Right ventricle myocardium inferior (tissue), 1 donor: ENCODE data around the gene DDX51. TPM values are rescaled to one million over a fixed set of nuclear protein-coding genes. Genes with fewer than 3 reads are reported as not detected.
"Not testable (repeated sequence)": the region's sequence is repeated elsewhere in the genome, so short reads cannot be mapped to it uniquely, and the experiment has no call there.

Experiments
- ATAC-seq: fragments of 200-7000 bp; cut with Tn5 transposase; one replicate; pipeline ENCODE4 v1.9.1; 2020; ENCODE audit warnings: mild to moderate bottlenecking, moderate library complexity
- DNase-seq: peaks from one replicate; pipeline ENCODE4 v3.0.0; 2021; ENCODE audit errors: missing footprints
- intact Hi-C: fragments of 100-400 bp; cut with DNase I; formaldehyde crosslinking; loops from one replicate; pipeline ENCODE4 v1.11.0; 2022
- total RNA-seq: library from RNA; stranded (reverse); fragmentation: NEBNext Ultra II Directional; extraction: Animal tissue kit (Norgen Biotek cat#: 25700); gene quantifications from one replicate; pipeline ENCODE4 v1.2.1, GENCODE V29; 2021
- donor health status: DM: no; HTN: yes; CAD: no; lungs with severe emphysema.

DDX51 gene
- total RNA-seq, 1 donor from 2014 or later, result 10.4 TPM

- no peak for ATAC-seq
- DNase-seq, result no peak
- intact Hi-C loops, result no loop called here
Measured at GRCh38 chr12:132147423-132148367, 3.6 kb upstream of the DDX51 start.

GRCh38 chr12:132146772-132147422 lies 2.8 kb upstream of the DDX51 start:
- no peak for DNase-seq
- no peak for ATAC-seq
- intact Hi-C loops, result no loop called here

GRCh38 chr12:132146098-132146497 lies 2.0 kb upstream of the DDX51 start:
- intact Hi-C loops, result no loop called here
- no peak for ATAC-seq
- no peak for DNase-seq

GRCh38 chr12:132145334-132145733 lies 1.2 kb upstream of the DDX51 start:
- DNase-seq (no peak), ATAC-seq (no peak)
- intact Hi-C loops, result no loop called here

DNA sequence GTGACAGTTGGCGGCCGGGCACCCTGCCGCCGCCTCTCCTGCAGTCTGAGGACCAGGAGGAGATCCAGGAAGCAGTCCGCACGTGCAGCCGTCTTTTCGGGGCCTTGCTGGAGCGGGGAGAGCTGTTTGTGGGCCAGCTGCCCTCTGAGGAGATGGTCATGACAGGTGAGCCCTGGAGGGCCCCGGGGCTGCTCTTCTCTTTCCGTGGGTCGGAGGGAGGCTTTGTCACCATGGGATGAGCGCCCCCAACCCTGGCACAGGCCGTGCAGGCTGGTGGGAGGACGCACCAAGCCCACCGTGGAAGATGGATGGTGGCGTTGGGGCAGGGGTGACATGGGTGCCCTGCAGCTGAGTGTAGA lies 670 bp upstream of the DDX51 start:
- DNase-seq (no peak), ATAC-seq (no peak)
- intact Hi-C loops, result no loop called here

- intact Hi-C loops, result no loop called here
Measured at GRCh38 chr12:132143336-132144071, 615 bp downstream of the DDX51 start.

DNA sequence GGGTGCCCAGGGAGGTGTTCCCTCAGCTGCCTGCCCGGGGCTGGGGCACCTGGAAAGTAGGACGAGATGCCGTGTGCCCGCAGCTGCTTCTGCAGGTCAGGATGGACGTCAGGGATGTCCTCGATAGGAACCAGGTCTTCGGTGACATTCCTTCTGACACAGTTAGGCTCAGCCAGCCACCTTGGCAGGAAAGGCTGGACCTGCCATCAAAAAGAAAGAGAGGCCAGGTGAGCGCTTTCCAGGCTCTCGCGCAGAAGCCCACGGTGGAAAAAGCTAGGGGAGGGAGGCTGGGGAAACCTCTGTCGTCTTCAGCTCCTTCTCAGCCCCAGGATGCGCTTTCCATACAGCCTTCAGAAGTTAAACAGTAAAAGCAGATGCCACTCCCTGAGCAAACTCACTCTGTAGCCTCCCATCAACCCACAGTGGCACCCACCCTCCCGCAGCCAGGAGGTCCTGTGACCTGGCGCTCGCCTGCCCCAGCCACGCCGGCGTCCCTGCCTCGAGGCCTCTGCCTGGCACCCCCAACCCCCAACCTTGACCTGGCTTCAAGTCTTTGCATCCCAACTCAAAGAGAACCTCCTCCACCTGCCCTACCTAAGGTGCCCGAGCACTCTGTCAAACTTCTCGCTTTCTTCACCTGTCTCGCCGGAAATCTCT lies 1.3 kb downstream of the DDX51 start:
- ATAC-seq, result no peak
- intact Hi-C loops, result no loop called here
- no peak for DNase-seq

More at GRCh38 chr12:132143336-132144071, 615 bp downstream of the DDX51 start:
- ATAC-seq (no peak), DNase-seq (no peak)

- DNase-seq (no peak), ATAC-seq (no peak)
- intact Hi-C loops, result no loop called here
Measured at GRCh38 chr12:132141976-132142678, 2.0 kb downstream of the DDX51 start.

DNA sequence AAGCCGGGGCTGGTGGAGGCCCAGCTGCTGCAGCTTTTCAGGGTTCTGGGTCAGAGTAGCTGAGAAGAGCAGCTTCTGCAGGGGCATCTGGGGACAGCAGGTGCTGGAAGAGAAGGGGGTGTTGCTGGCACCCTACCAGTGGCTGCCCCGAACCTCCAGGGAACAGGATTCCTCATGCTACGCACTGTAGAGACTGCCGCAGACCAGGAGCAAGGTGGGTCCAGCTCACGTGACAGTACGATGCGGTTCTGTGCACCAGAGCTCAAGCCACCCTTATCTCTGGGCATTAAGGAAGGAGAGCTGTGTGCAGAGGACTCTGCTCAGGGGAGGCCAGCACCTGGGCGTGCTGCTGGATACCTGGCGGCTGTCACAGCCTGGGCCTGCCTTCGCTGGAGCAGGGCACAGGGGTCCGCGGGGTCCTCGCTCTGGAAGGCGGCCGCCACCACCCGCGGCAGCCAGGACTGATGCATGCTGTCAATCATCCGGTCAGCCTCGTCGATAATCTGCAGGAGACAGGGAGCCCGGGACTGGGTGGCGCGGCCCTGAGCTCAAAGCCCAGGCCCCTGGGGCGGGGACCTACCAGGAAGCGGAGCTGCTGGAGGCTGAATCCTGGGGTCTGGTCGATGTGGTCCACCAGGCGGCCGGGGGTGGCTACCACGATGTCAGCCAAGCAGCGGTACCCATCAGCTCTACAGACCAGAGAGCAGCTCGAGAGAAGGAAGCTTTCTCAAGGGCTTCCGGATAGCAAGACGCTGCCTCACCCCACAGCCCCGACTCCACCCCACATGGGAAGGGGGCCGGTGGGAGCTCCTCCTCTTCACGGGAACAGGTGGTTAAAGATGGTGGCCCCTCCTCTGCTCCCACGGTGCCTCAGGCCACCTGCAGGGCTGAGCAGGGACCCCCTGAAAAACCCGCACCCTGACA lies 2.9 kb downstream of the DDX51 start:
- intact Hi-C loops, result no loop called here
- no peak for DNase-seq
- ATAC-seq, result no peak

- ATAC-seq, result no peak
- intact Hi-C loops, result no loop called here
- no peak for DNase-seq
Measured at GRCh38 chr12:132140501-132140900, 3.6 kb downstream of the DDX51 start.

GRCh38 chr12:132139912-132140311 lies 4.2 kb downstream of the DDX51 start:
- intact Hi-C loops, result no loop called here
- DNase-seq (no peak), ATAC-seq (no peak)

- intact Hi-C loops, result no loop called here
- ATAC-seq (no peak), DNase-seq (no peak)
Measured at GRCh38 chr12:132138941-132139871, 4.9 kb downstream of the DDX51 start.

DNA sequence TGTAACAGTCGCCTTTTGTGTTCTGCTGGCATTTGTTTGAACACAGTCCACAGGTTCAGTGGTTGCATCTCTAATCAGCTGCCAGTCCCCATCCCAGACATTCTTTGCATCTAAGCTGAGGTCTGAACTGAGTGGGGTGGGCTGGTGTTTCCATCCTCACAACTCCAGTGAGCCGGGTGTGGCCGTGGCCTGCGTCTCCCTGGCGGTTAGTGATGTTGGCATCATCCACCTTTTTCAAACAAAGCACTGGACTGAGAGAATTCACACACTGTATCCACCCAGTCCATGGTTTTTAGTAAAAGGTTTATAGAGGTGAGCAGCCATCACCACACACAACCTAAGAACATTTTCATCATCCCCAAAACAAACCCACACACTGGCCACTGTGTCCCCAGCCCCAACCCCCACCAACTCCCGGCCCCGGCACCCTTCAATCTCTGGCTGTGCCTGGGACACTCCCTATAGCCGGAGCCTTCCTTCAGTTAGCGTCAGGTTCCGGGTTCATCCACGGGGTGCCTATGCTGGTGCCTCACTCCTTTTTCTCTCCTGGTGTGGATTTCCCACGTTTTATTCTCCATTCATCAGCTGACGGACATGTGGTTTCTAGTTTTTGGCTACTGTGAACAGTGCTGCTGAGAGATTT lies 6.5 kb downstream of the DDX51 start:
- intact Hi-C loops, result no loop called here
- DNase-seq, result no peak
- ATAC-seq, result no peak

DNA sequence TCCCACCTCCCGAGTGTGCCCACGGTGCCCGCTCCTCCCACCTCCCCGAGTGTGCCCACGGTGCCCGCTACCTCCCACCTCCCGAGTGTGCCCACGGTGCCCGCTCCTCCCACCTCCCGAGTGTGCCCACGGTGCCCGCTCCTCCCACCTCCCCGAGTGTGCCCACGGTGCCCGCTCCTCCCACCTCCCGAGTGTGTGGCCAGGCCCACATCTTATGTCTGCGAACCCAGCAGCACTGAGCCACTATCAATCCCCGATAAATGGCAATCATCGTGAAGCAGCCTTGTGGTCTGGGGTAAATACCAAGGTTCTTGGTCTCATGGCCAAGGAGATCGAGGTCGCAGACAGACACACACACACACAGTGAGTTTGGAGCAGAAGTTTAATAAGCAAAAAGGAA lies 7.9 kb downstream of the DDX51 start:
- ATAC-seq, DNase-seq, intact Hi-C loops: not testable (repeated sequence)

- intact Hi-C loops, ATAC-seq, DNase-seq: not testable (repeated sequence)
Measured at GRCh38 chr12:132134653-132135183, 9.4 kb downstream of the DDX51 start.
